Measurements from ENCODE around the gene PPP6R2.

The PPP6R2 gene

DNA sequence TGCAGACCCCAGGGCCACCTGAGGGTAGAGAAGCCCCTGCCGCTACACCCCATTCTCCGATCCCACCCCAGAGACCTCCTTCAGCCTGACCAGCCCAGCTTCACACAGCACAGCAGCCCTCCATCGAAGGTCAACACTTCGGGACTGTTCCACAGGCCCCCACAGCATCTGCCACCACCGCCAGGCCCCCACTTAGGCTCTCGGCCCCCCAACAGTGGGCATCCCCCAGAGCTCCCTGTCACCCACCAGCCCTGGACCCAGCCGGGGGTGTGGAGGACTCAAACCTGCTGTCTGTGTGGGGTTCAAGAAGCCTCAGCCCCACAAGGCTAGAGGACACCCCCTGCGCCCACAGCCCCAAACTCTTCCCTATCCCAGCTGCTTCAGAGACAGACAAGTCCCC lies 125.5 kb downstream of the PPP6R2 start:
- no peak for DNase-seq
- ATAC-seq, result no peak

- peak; percentile 96 for DNase-seq
- peak; percentile 87 for ATAC-seq
Measured at GRCh38 chr22:50469377-50470305, 126.5 kb downstream of the PPP6R2 start.

GRCh38 chr22:50470491-50470890 lies 127.4 kb downstream of the PPP6R2 start:
- DNase-seq, result peak; percentile 25
- ATAC-seq, result no peak

DNA sequence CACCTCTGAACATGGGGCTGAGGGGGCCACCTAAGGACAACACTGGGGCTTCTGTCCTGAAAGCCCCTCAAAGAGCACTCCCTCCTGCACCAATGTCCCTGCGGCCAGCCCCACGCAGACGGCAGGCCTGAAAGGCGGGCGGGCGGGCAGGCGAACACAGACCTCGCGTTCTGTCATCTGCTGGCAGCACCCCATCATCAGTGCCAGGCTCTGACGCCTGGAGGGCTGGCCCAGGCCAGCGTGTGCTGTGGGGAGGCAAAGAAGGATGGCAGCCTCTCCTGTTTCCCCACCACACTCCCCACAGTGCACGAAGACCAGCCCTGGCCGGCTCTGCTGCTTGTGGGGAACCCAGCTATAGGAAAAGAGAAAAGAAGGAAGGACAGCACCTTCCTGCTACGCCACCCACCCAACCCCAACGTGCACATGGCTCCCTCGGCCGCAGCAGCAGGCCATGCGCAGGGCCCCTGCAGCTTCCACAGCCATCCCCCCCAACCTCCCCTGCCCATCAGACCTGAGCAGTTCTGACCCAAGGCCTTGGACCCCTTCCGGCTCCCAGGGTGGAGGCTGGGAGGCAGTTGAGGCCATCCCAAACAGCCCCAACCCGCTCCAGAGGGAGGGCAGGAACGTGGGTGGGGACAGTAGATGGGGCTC lies 128.2 kb downstream of the PPP6R2 start:
- ATAC-seq, result no peak

GRCh38 chr22:50471962-50472361 lies 128.8 kb downstream of the PPP6R2 start:
- DNase-seq, result no peak
- ATAC-seq, result no peak

More for the DNA sequence above, 128.2 kb downstream of the PPP6R2 start:
- no peak for DNase-seq

DNA sequence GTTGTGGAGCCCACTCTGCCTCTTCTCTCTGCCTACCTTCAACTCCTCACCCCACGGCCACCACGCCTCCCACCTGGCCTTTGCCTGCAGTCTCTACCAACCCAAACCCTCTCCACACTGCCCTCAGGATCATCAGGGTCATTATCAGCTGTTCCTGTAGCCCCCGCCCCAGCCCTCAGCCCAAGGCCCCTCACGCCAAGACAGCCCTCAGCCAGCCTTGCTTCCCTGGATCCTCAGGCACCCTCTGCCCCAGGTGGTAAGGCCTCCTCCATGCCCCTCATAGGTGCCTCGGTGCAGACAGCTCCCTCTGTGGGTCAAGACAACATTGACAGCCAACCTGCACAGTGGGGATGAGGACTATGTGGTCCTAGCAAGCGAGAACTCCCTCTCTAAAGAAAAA lies 130.0 kb downstream of the PPP6R2 start:
- ATAC-seq (peak; percentile 24), DNase-seq (peak; percentile 62)

- peak; percentile 62 for DNase-seq
- no peak for ATAC-seq
Measured at GRCh38 chr22:50473855-50474671, 130.9 kb downstream of the PPP6R2 start.

- peak; percentile 93 for DNase-seq
- ATAC-seq, result peak; percentile 75
Measured at GRCh38 chr22:50474710-50475651, 131.9 kb downstream of the PPP6R2 start, which contains the start of gene SBF1. Gene SBF1 (minus strand): TSS chr22:50475035. CDS start chr22:50474840, 195 bp downstream.

GRCh38 chr22:50475652-50476002 lies 132.5 kb downstream of the PPP6R2 start:
- ATAC-seq (no peak), DNase-seq (no peak)

- DNase-seq, result no peak
- no peak for ATAC-seq
Measured at GRCh38 chr22:50476868-50477267, 133.7 kb downstream of the PPP6R2 start.

DNA sequence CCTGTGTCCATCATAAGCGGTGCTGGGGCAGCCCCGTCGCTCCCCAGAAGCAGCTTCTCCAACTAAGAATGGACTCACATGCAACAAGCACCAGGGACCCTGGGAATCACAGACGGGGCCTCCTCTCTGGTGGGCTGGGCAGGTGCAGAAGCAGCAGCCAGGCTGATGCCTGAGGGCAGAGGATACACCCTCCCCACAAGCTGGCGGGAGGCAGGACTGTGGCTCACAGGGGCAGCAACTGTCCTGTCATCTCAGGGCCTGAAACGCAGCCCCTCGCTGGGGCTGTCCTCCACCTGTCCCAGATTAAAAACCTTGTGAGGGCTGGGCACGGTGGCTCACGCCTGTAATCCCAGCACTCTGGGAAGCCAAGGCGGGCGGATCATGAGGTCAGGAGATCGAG lies 134.8 kb downstream of the PPP6R2 start:
- DNase-seq (no peak), ATAC-seq (no peak)

DNA sequence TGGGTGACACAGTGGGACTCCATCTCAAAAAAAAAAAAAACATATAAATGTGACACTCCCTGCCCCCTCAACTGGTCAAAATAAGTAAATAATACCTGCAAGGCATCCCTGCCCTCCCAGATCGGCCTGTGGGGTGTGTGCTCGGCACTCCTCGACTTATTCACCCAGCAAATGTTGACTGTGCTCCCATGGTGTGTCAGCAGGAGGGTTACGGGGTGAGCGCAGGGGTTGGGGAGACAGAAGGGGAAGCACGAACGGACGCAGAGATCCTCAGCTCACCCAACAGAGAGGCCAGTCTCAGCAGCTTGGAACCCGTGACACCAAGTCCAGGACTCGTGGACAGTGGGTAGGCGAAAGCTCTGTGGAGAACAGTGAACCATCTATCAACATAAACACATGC lies 136.6 kb downstream of the PPP6R2 start:
- DNase-seq (no peak), ATAC-seq (no peak)

DNA sequence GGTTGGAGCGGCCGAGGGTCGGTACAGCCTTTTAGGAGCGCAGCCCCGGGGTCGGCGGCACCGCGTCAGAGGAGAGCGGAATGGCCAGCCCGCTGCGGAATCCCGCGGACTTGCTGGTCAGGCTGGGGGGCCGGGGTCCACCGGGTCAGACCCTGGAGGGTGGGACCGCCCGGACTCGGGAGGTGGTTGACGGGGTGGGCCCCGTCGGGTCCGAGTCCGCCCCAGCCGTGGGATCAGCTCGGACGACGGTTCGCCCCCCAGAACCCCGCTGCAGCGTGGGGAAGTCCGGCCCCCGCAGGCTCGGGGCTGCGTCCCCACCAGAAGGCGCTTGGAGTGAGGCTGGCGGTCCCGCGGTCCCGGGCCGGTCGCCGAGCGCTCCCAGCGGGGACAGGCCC lies 137.9 kb downstream of the PPP6R2 start:
- no peak for DNase-seq
- no peak for ATAC-seq

DNA sequence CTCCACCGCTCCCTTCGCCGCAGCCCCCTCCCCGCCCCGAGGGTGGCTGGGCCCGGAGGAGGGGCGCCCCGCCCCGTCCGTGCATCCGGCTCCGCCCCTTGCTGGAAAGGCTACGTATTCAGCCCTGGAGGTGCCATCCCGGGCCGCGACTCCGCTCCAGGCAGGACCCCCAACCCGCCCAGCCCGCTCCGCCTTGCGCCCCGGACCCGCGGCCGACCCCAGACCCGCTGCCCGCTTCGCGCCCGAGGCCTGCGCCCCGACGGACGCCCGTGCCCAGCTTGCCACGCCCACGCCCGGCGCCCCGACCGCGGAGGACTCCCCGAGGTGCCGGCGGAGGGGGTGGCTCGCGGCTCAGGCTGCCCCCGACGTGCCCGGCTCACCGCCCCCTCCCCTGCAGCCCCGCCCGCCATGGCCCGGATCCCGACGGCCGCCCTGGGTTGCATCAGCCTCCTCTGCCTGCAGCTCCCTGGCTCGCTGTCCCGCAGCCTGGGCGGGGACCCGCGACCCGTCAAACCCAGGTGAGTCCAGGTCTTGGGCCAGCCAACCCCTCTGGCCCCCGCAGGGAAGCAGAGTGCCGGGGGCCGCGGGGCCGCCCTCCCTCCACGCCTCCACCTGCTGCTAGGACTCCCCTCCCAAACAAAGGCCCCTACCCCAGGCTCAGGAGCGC lies 138.4 kb downstream of the PPP6R2 start, which contains the start of gene ADM2:
ADM2 (plus strand) TSS at position 104 of the 667 bp plus-strand sequence; CDS start at position 409, 305 bp downstream.
- DNase-seq (peak; percentile 78), ATAC-seq (peak; percentile 62)

DNA sequence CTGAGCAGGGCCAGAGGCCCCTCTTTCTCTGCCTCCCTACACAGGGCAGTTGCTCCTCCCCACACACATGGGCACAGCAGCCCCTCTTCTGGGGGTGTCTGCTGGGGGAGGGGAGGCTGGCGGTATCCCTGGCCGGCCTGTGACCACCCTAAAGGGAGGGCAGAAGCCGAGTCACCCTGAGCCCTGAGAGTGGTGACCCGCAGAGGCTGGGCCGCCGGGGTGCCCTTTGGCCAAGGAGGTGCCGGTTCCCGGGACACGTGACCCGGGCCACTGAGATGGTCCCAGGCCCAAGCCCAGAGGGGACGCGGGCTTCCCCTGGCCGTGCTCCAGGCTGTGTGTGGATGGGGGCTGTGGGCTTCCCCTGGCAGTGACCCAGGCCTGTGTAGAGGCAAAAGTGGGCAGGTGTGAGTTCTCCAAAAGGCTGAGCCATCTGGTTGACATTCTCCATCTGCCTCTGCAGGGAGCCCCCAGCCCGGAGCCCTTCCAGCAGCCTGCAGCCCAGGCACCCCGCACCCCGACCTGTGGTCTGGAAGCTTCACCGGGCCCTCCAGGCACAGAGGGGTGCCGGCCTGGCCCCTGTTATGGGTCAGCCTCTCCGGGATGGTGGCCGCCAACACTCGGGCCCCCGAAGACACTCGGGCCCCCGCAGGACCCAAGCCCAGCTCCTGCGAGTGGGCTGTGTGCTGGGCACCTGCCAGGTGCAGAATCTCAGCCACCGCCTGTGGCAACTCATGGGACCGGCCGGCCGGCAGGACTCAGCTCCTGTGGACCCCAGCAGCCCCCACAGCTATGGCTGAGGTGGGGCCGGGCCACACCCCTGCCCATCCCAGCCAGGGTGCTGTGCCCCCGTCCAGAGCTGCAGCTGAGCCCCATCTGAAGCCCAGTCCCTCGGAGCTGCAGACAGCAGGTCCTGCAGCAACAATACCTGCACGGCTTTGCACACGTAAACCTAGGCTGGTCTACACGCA lies 139.3 kb downstream of the PPP6R2 start:
- ATAC-seq, result no peak
- DNase-seq, result no peak

DNA sequence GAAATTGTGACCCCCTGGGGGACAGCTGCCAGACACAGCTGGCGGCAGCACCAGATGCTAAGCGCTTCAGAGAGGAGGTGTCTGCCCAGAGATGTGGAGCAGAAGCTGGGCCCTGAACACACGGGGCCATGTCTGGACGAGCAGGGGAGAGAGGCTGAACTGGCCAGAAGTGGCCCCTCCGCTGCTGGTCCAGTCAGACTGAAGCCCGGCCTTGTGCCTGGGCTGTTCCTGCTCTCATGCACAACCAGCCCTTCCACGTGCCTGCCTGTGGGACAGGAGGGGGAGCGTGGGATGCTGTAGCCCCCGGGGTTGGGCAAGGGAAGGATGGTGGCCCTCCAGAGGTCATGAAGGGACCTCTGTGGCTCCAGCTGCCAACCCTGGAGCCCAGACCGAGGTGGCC lies 140.0 kb downstream of the PPP6R2 start:
- DNase-seq (no peak), ATAC-seq (no peak)

DNA sequence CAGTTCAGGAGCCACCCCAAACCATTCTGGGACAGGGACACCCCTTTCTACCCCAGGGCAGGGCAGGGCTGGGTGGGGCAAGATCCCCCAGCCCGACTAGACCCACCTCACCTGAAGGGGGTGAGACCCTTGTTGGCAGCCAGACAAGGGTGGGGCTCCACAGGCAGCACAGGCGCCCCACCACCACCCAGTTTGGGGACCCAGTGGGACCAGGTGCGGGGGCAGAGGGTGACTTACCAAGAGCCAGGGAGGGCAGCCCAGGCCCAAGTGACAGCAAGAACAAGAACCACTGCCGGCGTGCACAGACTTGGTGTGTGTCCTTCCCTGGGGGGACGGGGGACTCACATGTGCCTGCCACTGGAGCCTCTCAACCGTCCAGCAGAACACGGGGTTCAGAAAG lies 140.4 kb downstream of the PPP6R2 start:
- no peak for DNase-seq
- ATAC-seq, result no peak

DNA sequence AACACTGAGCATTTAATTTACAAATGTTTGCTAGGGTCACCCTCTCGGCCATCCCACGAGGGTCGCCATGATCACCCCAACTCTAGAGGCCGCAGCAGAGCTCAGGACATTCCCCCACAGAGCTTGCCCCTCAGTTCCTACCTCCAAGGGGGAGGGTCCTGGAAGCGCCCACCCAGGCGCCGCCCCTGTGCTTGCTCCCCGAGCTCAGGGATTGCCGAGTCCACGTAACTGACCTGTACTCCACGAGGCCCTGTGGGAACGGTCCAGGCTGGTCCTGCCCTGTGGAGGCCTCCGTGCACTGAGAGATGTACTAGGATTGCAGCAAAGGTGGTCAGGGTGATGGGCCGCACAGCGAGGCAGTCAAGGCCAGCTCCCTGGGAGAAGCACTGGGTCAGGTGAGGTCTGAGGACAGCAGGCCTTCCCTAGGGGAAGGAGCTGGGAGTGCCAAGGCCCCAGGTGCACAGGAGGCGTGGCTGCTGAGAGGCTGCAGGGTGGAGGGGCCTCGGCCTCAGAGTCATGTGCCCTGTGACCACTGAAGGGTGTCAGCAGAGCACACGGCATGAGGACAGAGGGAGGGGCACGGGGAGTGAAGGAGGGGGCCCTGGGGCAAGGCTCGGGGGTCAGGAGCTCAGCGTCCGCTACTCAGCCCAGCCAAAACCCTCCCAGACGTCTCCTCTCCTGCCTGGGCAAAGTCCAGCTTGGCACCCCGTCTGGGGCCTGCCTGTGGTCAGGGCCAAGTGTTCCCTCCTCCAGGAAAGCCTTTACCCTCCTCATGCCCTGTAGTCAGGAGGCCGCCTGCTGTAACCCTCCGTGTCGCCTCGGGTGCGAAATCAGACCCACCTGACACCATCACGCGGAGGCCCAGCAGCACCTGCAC lies 141.1 kb downstream of the PPP6R2 start:
- ATAC-seq (no peak), DNase-seq (no peak)

Data from stimulated activated naive CD8-positive, alpha-beta T cell treated with anti-CD3 and anti-CD28 coated beads, Interleukin-15, Interleukin-2, amounts not matched to agents 100 U/mL and 50 U/mL, for 24 hours (primary cell).